ENCODE results near the gene CYP26B1.
"Not testable (repeated sequence)": the region's sequence is repeated elsewhere in the genome, so short reads cannot be mapped to it uniquely, and the experiment has no call there.

CYP26B1 gene

DNA sequence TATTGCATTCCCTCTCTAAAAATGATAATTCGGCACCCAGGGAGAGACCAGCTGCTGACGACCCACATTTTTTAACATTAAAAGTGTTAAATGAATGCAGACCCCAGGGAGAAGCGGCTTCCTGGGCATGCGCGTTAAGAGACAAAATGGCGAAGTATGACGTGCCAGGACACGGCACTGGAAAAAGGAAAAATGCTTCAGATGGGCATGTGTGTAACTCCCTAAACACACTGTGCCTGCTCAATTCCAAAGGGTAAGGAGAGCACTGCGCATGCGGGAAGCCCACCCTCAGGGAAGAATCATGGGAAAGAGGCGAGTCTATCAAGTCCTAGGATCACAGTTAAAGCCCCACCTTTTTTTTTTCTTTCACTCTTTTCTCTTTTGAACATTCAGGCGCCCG, 58.1 kb downstream of the CYP26B1 start:
- Mint-ChIP-seq H3K9me3 (no peaks in the 10 kb centered on the region), H3K36me3 (ENCODE audit: low read depth) (no peaks in the 10 kb centered on the region), H3K4me1 (ENCODE audit: low read depth) (no peaks in the 10 kb centered on the region), H3K27me3 (ENCODE audit: low read depth) (no peaks in the 10 kb centered on the region), H3K27ac (no peak overlapping the region), H3K4me3 (no peak overlapping the region)
- no peak for DNase-seq (ENCODE audit: low spot score)

- Mint-ChIP-seq H3K27ac (no peak overlapping the region), H3K4me1 (ENCODE audit: low read depth) (no peaks in the 10 kb centered on the region), H3K9me3 (no peaks in the 10 kb centered on the region), H3K36me3 (ENCODE audit: low read depth) (no peaks in the 10 kb centered on the region), H3K4me3 (no peak overlapping the region), H3K27me3 (ENCODE audit: low read depth) (no peaks in the 10 kb centered on the region)
- DNase-seq (ENCODE audit: low spot score), result no peak
Measured at GRCh38 chr2:72089028-72089427, 58.6 kb downstream of the CYP26B1 start.

GRCh38 chr2:72086871-72087633, 60.6 kb downstream of the CYP26B1 start:
- not testable (repeated sequence) for H3K4me1 Mint-ChIP-seq (ENCODE audit: low read depth)

GRCh38 chr2:72085513-72085912, 62.1 kb downstream of the CYP26B1 start:
- DNase-seq (ENCODE audit: low spot score), result no peak
- Mint-ChIP-seq H3K9me3 (no peaks in the 10 kb centered on the region), H3K4me1 (ENCODE audit: low read depth) (no peaks in the 10 kb centered on the region), H3K4me3 (no peak overlapping the region), H3K27me3 (ENCODE audit: low read depth) (no peaks in the 10 kb centered on the region), H3K27ac (no peak overlapping the region), H3K36me3 (ENCODE audit: low read depth) (no peaks in the 10 kb centered on the region)

More at GRCh38 chr2:72086871-72087633, 60.6 kb downstream of the CYP26B1 start:
- H3K27me3 Mint-ChIP-seq (ENCODE audit: low read depth); H3K36me3 Mint-ChIP-seq (ENCODE audit: low read depth); H3K4me3 Mint-ChIP-seq; H3K9me3 Mint-ChIP-seq; DNase-seq (ENCODE audit: low spot score); H3K27ac Mint-ChIP-seq: not testable (repeated sequence)

DNA sequence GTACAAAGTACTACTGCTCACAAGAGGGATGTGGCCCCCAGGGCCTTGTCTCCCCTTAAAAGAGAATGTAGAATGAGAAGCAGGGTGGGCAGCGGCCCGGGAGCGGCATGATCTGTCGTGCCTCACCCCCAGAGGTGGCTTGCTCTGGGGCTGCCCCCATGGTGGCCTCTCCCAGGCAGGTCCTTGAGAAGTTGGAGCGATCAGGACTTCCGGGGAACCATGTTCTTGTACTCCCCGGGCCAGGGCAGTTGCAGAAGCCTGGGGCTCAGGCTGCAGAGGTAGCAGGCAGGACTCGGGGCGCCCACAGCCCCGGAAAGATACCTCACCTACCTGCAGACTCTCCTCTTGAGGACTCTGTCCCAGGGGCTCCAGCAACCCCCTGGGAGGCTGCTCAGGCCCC, 62.6 kb downstream of the CYP26B1 start:
- DNase-seq (ENCODE audit: low spot score), result no peak
- H3K36me3 Mint-ChIP-seq (ENCODE audit: low read depth), result no peaks in the 10 kb centered on the region
- no peaks in the 10 kb centered on the region for H3K9me3 Mint-ChIP-seq
- H3K27me3 Mint-ChIP-seq (ENCODE audit: low read depth), result no peaks in the 10 kb centered on the region
- H3K27ac Mint-ChIP-seq, result no peak overlapping the region
- H3K4me1 Mint-ChIP-seq (ENCODE audit: low read depth), result no peaks in the 10 kb centered on the region
- no peak overlapping the region for H3K4me3 Mint-ChIP-seq

GRCh38 chr2:72084584-72084976, 63.1 kb downstream of the CYP26B1 start:
- DNase-seq (ENCODE audit: low spot score), result no peak
- Mint-ChIP-seq H3K4me1 (ENCODE audit: low read depth) (no peaks in the 10 kb centered on the region), H3K4me3 (no peak overlapping the region), H3K27me3 (ENCODE audit: low read depth) (no peaks in the 10 kb centered on the region), H3K27ac (no peak overlapping the region), H3K36me3 (ENCODE audit: low read depth) (no peaks in the 10 kb centered on the region), H3K9me3 (no peaks in the 10 kb centered on the region)

DNA sequence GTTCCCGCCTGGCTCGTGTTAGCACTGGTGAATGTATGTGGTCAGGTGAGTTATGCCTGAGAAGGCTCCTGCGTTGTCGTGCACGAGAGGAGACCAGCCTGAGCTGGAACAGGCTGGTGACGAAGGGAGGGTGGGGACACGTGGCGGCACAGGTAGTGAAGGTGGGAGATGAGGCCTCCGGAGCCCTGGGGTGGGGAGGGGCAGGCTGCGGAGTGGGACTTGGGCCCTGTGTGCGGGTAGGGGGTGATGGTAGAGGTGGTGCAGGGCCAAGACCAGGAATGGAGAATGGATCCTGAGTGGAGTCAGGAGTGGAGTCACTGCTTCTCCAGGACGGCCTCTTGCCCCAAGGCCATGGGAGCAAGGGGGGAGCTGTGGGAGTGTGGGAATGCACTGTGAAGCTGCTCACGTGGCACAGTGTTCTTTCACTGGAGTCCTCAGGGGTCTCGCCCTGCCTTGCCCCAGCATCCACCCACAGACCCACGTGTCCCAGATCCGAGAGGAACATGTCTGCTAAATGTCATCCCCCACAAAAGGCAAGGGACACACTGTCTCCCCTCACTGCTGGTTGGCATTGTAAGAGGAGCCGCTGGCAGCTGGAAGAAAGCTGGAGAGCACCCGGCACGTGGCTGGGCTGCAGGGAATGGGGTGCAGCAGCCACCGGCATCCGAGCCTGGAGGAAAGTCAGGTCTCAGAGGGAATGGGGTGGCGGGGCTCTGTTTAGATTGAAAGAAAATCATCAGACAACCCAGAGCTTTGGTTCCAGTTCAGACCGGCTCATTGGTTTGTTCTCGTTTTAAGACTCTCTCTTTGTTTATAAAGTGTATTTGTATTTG, 63.7 kb downstream of the CYP26B1 start:
- Mint-ChIP-seq H3K4me1 (ENCODE audit: low read depth) (no peaks in the 10 kb centered on the region), H3K36me3 (ENCODE audit: low read depth) (no peaks in the 10 kb centered on the region), H3K4me3 (no peak overlapping the region), H3K9me3 (no peaks in the 10 kb centered on the region), H3K27me3 (ENCODE audit: low read depth) (no peaks in the 10 kb centered on the region), H3K27ac (no peak overlapping the region)
- DNase-seq (ENCODE audit: low spot score), result no peak

GRCh38 chr2:72082887-72083286, 64.8 kb downstream of the CYP26B1 start:
- Mint-ChIP-seq H3K27me3 (ENCODE audit: low read depth) (no peaks in the 10 kb centered on the region), H3K9me3 (no peaks in the 10 kb centered on the region)

GRCh38 chr2:72082021-72082601, 65.6 kb downstream of the CYP26B1 start:
- Mint-ChIP-seq H3K27me3 (ENCODE audit: low read depth) (no peaks in the 10 kb centered on the region), H3K4me3 (no peak overlapping the region), H3K9me3 (no peaks in the 10 kb centered on the region), H3K36me3 (ENCODE audit: low read depth) (no peaks in the 10 kb centered on the region), H3K4me1 (ENCODE audit: low read depth) (no peaks in the 10 kb centered on the region), H3K27ac (no peak overlapping the region)
- no peak for DNase-seq (ENCODE audit: low spot score)

More at GRCh38 chr2:72082887-72083286, 64.8 kb downstream of the CYP26B1 start:
- H3K36me3 Mint-ChIP-seq (ENCODE audit: low read depth), result no peaks in the 10 kb centered on the region
- H3K4me3 Mint-ChIP-seq, result no peak overlapping the region
- DNase-seq (ENCODE audit: low spot score), result no peak
- no peaks in the 10 kb centered on the region for H3K4me1 Mint-ChIP-seq (ENCODE audit: low read depth)
- H3K27ac Mint-ChIP-seq, result no peak overlapping the region

DNA sequence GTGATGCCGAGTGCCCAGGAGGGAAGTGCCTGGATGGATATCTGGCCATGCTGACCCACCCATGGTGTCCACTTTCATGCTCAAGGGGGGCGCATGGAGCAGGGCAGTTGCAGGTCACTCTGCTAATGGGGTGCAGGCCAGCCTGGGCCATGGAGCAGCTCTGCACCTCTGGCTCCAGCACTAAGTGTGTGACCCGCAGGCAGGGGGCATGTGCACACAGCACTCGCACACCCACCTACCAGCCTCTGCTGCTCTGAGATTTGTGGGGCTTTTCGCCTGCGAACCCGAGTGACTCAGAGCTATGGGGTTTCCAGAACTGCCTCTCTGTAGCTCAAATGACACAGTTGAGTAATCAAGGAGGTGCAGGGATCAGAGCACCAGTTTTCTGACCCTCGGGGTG, 66.2 kb downstream of the CYP26B1 start:
- DNase-seq (ENCODE audit: low spot score), result no peak
- H3K9me3 Mint-ChIP-seq, result no peaks in the 10 kb centered on the region

GRCh38 chr2:72080286-72081145, 67.1 kb downstream of the CYP26B1 start:
- H3K36me3 Mint-ChIP-seq (ENCODE audit: low read depth), result no peaks in the 10 kb centered on the region
- H3K27me3 Mint-ChIP-seq (ENCODE audit: low read depth), result no peaks in the 10 kb centered on the region
- no peak for DNase-seq (ENCODE audit: low spot score)
- no peak overlapping the region for H3K4me3 Mint-ChIP-seq
- H3K27ac Mint-ChIP-seq, result no peak overlapping the region
- no peaks in the 10 kb centered on the region for H3K4me1 Mint-ChIP-seq (ENCODE audit: low read depth)
- peaks cover 6% of the 10 kb centered on the region for H3K9me3 Mint-ChIP-seq

More for the DNA sequence above, 66.2 kb downstream of the CYP26B1 start:
- Mint-ChIP-seq H3K27me3 (ENCODE audit: low read depth) (no peaks in the 10 kb centered on the region), H3K36me3 (ENCODE audit: low read depth) (no peaks in the 10 kb centered on the region), H3K4me1 (ENCODE audit: low read depth) (no peaks in the 10 kb centered on the region), H3K27ac (no peak overlapping the region), H3K4me3 (no peak overlapping the region)
